Psoas muscle (tissue), 8 donors: ENCODE data around the gene NRP2. TPM values are rescaled to one million over a fixed set of nuclear protein-coding genes. Genes with fewer than 3 reads are reported as not detected.

Source experiments
- ATAC-seq, 4 donors: fragments of 200-7000 bp; cut with Tn5 transposase; one replicate each; pipeline ENCODE4 v1.9.1; 2020; ENCODE audit warnings: moderate library complexity in 3 of 4, mild to moderate bottlenecking in 2 of 4
- DNase-seq, 2 donors: peaks; one replicate each; pipeline ENCODE4 v3.0.0-alpha.2; 2020
- H3K27ac ChIP-seq: fragments of 200-600 bp; one replicate; pipeline ENCODE4 v1.8.0; 2022
- H3K27me3 ChIP-seq, 3 donors: fragments of 200-600 bp in 1 of 3; one replicate each; pipeline versions ENCODE4 v1.6.1 to v1.8.0; 2013 to 2022; ENCODE audit warnings: low read length in 2 of 3, mild to moderate bottlenecking in 2 of 3, moderate library complexity in 1 of 3; ENCODE audit not compliant: insufficient read depth in 3 of 3
- H3K36me3 ChIP-seq, 2 donors: fragments of 200-600 bp in 1 of 2; one replicate each; pipeline versions ENCODE4 v1.6.1 to v1.8.0; 2013 to 2022; ENCODE audit warnings: low read depth in 1 of 2, mild to moderate bottlenecking in 1 of 2, moderate library complexity in 1 of 2; ENCODE audit not compliant: insufficient read depth in 1 of 2
- H3K4me1 ChIP-seq: fragments of 200-600 bp; one replicate; pipeline ENCODE4 v1.8.0; 2022
- H3K4me3 ChIP-seq: fragments of 200-600 bp; one replicate; pipeline ENCODE4 v1.8.0; 2022; ENCODE audit warnings: mild to moderate bottlenecking
- H3K9me3 ChIP-seq: fragments of 200-600 bp; one replicate; pipeline ENCODE4 v1.8.0; 2022
- WGBS, 3 donors: extraction: QIAGEN DNeasy Blood & Tissue Kit; methylation state at CpG; one replicate each; pipeline versions ENCODE4 v1.1.6 to v1.1.7; 2013; 5-methylcytosine and 5-hydroxymethylcytosine counted together
- intact Hi-C, 2 donors: fragments of 100-400 bp; cut with DNase I; formaldehyde crosslinking; loops; one replicate each; pipeline versions ENCODE4 v1.11.0 to v1.14.2; 2022
- polyA plus RNA-seq, 3 donors: library from polyadenylated mRNA; stranded (reverse); fragments of 200-250 nt; gene quantifications; one replicate each; pipeline ENCODE4 v1.2.3, GENCODE V29; 2013
- total RNA-seq, 4 donors: library from RNA; stranded (reverse); fragmentation: NEBNext Ultra II Directional in 2 of 4; extraction: Animal tissue kit (Norgen Biotek cat#: 25700) in 2 of 4; gene quantifications; one replicate each; pipeline versions ENCODE4 v1.2.1 to v1.2.4, GENCODE V29; 2021 to 2023
- TF ChIP-seq, protein P1 (sequence below): fragments of 200-600 bp; IDR thresholded peaks from one replicate; pipeline ENCODE4 v1.8.0; 2022; ENCODE audit warnings: antibody characterized with exemption
- donor health status: healthy with polysubstance abuse.
- donor health status: DM: no; HTN: no; CAD: no; lungs with moderate emphysema.
- donor health status: Bipolar disorder and iron deficiency.
- donor health status: healthy.
- donor health status: DM: yes; HTN: yes; CAD: no.
- donor health status: DM: no; HTN: no; CAD: no.
- donor health status: DM: no; HTN: no; CAD: no.
- donor health status: DM: yes; HTN: yes; CAD: no.

Gene NRP2
- total and polyA plus RNA-seq, 7 donors = 0.67 to 6.9 (median 2.4) TPM

- H3K27me3 ChIP-seq = peaks cover 0 to under 1% (median 0%) of the 10 kb centered on the region in 3 donors
- H3K9me3 ChIP-seq = no peaks in the 10 kb centered on the region
- TF ChIP-seq, protein P1, sequence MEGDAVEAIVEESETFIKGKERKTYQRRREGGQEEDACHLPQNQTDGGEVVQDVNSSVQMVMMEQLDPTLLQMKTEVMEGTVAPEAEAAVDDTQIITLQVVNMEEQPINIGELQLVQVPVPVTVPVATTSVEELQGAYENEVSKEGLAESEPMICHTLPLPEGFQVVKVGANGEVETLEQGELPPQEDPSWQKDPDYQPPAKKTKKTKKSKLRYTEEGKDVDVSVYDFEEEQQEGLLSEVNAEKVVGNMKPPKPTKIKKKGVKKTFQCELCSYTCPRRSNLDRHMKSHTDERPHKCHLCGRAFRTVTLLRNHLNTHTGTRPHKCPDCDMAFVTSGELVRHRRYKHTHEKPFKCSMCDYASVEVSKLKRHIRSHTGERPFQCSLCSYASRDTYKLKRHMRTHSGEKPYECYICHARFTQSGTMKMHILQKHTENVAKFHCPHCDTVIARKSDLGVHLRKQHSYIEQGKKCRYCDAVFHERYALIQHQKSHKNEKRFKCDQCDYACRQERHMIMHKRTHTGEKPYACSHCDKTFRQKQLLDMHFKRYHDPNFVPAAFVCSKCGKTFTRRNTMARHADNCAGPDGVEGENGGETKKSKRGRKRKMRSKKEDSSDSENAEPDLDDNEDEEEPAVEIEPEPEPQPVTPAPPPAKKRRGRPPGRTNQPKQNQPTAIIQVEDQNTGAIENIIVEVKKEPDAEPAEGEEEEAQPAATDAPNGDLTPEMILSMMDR = no peak
- intact Hi-C loops = no loop called here
- ATAC-seq = no peak
- H3K4me3 ChIP-seq = no peak overlapping the region
- no peak for DNase-seq
- WGBS, 3 donors = 79 to 81% (median 79%) methylated on average over 2 of the region's 2 CpGs
- no peak overlapping the region for H3K27ac ChIP-seq
- no peaks in the 10 kb centered on the region for H3K4me1 ChIP-seq
- H3K36me3 ChIP-seq = no peaks in the 10 kb centered on the region
Measured at GRCh38 chr2:205780645-205781044, 98.3 kb downstream of the NRP2 start.

GRCh38 chr2:205781244-205781931 is 99.1 kb downstream of the NRP2 start:
- TF ChIP-seq, protein P1 = no peak
- Histone ChIP-seq H3K9me3 (no peaks in the 10 kb centered on the region), H3K4me1 (no peaks in the 10 kb centered on the region), H3K27ac (no peak overlapping the region), H3K4me3 (no peak overlapping the region), H3K36me3 (no peaks in the 10 kb centered on the region), H3K27me3 (no peaks in the 10 kb centered on the region)
- intact Hi-C loops = no loop called here
- 80 to 85% (median 83%) methylated on average over 5 of the region's 5 CpGs for WGBS, 3 donors
- ATAC-seq (no peak), DNase-seq (no peak)

- intact Hi-C loops = no loop called here
- H3K9me3 ChIP-seq = no peaks in the 10 kb centered on the region
- TF ChIP-seq, protein P1 = no peak
- H3K36me3 ChIP-seq = no peaks in the 10 kb centered on the region
- 90 to 94% (median 90%) methylated on average over 4 of the region's 4 CpGs for WGBS, 3 donors
- no peak overlapping the region for H3K27ac ChIP-seq
- no peak for ATAC-seq
- H3K27me3 ChIP-seq = no peaks in the 10 kb centered on the region
- H3K4me3 ChIP-seq = no peak overlapping the region
- H3K4me1 ChIP-seq = no peaks in the 10 kb centered on the region
- DNase-seq = no peak
Measured at GRCh38 chr2:205782941-205783340, 100.6 kb downstream of the NRP2 start.

DNA sequence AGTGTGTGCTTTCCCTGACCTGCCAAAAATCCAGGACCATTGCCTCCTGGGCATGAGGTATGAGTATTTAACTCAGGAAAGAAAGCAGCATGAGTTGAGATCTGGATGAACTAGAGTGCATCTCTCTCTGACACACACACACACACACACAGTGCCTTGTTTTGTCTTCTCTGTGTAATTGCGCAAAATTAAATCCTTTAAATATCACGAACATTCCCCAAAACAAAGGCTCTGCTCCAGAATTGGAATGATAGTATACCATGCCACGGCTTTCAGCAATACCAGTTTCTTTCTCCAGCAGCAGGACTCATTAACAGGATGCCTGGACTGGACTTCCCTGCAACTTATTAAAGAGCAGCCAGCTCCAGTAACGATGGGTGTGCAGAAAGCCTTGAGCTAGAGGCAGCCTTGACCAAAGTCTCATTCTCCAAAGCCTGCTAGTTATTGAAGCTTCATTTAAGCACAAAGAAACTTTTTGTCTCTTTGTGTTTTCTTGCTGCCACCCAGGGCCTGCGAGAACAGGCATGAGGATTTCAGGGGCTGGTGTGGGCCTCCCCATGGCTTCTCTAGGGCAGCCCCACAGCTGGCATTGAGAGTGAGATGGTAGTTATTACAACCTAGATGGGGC is 101.7 kb downstream of the NRP2 start:
- TF ChIP-seq, protein P1 = no peak
- DNase-seq = no peak
- no peaks in the 10 kb centered on the region for H3K36me3 ChIP-seq
- no peak overlapping the region for H3K27ac ChIP-seq
- WGBS, 3 donors = 92 to 93% (median 93%) methylated on average over 5 of the region's 5 CpGs
- intact Hi-C loops = no loop called here
- H3K27me3 ChIP-seq = no peaks in the 10 kb centered on the region
- H3K9me3 ChIP-seq = no peaks in the 10 kb centered on the region
- H3K4me1 ChIP-seq = no peaks in the 10 kb centered on the region
- no peak for ATAC-seq
- H3K4me3 ChIP-seq = no peak overlapping the region
